ENCODE measurements around the gene PPFIA1. TPM values are rescaled to one million over a fixed set of nuclear protein-coding genes. Genes with fewer than 3 reads are reported as not detected.

PPFIA1 gene
- polyA plus RNA-seq, 1 donor from 2014 or later = 13.7 TPM

DNA sequence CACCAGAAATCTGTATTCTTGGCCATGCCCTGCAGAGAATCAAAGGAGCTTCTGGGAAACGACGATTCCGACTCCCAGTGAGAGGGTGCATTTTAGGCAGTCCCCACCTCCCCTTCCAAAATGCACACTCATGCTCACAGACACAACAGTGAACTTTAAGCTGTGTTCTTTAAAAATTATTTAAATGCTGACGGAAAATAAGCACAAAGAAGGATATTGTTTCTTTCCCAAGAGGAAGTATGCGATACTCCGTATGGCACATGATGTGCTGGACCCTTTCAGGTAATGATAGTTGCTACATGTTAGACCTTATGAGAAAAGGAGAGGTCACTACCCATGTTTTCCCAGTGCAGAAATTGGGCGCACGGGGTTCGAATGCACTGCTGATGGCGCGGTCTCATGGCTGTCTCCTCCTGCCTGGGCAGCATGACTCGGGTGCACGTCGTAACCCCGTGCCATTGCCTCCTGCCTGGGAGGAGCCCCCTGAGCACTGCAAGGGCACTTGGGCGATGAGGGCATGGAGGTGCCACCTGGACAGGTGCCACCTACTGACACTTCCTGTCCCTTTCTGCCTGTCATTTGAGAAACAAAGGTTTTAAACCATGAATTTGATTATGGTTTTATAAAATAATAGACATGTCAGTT is 64.0 kb downstream of the PPFIA1 start:
- no peak overlapping the region for H3K4me3 Mint-ChIP-seq
- peaks cover 12% of the 10 kb centered on the region for H3K36me3 Mint-ChIP-seq
- H3K27ac Mint-ChIP-seq = no peak overlapping the region
- H3K4me1 Mint-ChIP-seq = no peaks in the 10 kb centered on the region
- H3K9me3 Mint-ChIP-seq = no peaks in the 10 kb centered on the region
- no peaks in the 10 kb centered on the region for H3K27me3 Mint-ChIP-seq

DNA sequence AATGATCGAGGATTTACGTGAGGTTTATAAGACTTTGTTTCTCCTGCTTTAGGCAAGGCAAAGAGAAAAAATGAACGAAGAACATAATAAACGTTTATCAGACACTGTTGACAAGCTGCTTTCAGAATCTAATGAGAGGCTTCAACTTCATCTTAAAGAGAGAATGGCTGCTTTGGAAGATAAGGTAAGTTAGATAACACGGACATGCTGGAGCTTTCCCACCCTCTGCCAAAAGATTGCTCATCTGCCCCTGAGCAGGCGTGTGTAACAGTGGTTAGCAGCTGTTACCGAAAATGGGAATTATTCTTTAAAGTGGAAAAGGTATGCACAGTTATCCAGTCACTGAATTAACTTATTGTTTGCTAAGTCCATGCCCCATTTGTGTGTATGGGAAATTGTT is 65.0 kb downstream of the PPFIA1 start:
- Mint-ChIP-seq H3K27ac (no peak overlapping the region), H3K27me3 (no peaks in the 10 kb centered on the region), H3K36me3 (peaks cover 12% of the 10 kb centered on the region), H3K4me3 (no peak overlapping the region), H3K9me3 (no peaks in the 10 kb centered on the region), H3K4me1 (no peaks in the 10 kb centered on the region)

DNA sequence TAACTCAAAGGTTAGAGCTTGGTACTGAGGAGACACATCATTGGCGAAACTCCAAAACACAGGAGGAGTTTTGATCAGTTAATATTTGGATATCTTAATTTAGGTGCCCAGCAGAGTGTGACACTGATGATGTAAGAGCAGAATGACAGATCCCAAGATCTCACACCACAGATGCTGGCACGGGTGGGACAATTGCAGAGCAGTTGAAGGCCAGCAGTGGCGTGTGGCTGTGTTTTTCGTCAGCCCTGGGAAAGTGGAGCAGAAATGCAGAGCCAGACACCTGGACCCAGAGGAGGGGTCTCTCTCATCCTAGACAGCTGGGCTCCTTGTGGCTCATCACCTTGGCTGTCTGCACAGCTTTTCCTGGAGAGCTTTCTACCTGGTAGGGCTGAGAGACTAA is 68.1 kb downstream of the PPFIA1 start:
- Mint-ChIP-seq H3K27ac (no peak overlapping the region), H3K36me3 (peaks cover 14% of the 10 kb centered on the region)

DNA sequence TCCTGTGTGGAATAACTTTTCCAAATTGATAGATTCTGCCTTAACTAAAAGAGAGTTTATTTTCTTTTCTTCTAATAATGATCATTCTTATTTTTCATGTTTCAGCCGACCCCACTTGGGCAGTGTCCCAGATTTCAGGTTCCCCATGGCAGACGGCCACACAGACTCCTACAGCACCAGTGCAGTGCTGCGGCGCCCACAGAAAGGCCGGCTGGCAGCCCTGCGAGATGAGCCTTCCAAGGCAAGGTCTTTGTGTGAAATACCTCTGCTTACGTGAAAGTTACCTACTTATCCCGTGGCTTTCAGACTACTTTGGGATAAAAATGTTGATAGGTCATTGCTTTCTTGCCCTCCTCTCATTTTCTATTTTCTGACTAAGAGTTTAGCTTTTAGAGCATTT is 68.6 kb downstream of the PPFIA1 start:
- Mint-ChIP-seq H3K27me3 (no peaks in the 10 kb centered on the region), H3K36me3 (peaks cover 9% of the 10 kb centered on the region), H3K27ac (no peak overlapping the region), H3K9me3 (no peaks in the 10 kb centered on the region), H3K4me3 (no peak overlapping the region), H3K4me1 (no peaks in the 10 kb centered on the region)

More for the DNA sequence above, 68.1 kb downstream of the PPFIA1 start:
- Mint-ChIP-seq H3K9me3 (no peaks in the 10 kb centered on the region), H3K4me3 (no peak overlapping the region), H3K27me3 (no peaks in the 10 kb centered on the region), H3K4me1 (no peaks in the 10 kb centered on the region)

DNA sequence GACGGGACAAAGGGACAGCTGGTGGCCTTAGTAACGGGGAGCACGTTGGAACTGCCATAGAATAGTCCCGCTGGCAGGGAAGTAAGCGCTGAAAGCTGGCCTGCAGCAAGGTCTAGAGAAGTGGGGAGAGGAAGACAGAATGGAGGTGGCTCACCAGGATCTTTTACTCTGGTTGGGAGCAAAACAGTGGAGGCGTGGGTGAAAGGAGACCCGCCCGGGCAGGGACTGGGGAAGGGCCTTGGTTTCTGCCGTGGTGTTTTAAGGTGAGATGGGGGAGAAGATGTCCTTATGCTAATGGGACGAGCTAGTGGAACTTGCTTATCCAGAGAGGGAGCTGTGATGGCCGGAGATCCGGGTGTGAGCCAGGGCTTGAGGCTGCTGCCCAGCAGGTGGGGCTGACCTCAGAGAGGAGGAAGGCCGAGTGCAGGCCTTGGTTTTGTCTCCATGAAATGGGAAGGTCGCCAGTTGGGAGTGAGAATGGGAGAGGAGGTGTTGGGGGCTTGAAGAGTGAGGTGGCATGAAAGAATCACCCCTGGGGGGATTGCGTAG is 71.5 kb downstream of the PPFIA1 start:
- Mint-ChIP-seq H3K4me1 (no peaks in the 10 kb centered on the region), H3K4me3 (no peak overlapping the region), H3K27me3 (no peaks in the 10 kb centered on the region), H3K36me3 (peaks cover 7% of the 10 kb centered on the region), H3K9me3 (no peaks in the 10 kb centered on the region), H3K27ac (no peak overlapping the region)

DNA sequence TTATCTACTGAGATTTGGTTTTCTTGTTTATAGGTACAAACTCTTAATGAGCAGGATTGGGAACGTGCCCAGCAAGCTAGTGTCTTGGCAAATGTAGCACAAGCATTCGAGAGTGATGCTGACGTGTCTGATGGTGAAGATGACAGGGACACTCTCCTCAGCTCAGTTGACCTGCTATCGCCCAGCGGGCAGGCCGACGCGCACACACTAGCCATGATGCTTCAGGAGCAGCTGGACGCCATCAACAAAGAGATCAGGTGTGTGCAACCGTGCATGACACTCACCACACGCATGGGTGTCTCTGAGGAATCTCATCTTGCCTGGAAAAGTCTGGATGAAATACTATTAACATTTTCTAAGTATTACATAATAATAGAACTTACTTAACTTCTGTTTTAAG is 73.1 kb downstream of the PPFIA1 start:
- H3K9me3 Mint-ChIP-seq = no peaks in the 10 kb centered on the region
- no peaks in the 10 kb centered on the region for H3K4me1 Mint-ChIP-seq
- peaks cover 7% of the 10 kb centered on the region for H3K36me3 Mint-ChIP-seq
- no peak overlapping the region for H3K27ac Mint-ChIP-seq
- H3K27me3 Mint-ChIP-seq = no peaks in the 10 kb centered on the region
- H3K4me3 Mint-ChIP-seq = no peak overlapping the region

- no peaks in the 10 kb centered on the region for H3K4me1 Mint-ChIP-seq
- no peak overlapping the region for H3K27ac Mint-ChIP-seq
- no peaks in the 10 kb centered on the region for H3K27me3 Mint-ChIP-seq
- H3K36me3 Mint-ChIP-seq = peaks cover 6% of the 10 kb centered on the region
- no peak overlapping the region for H3K4me3 Mint-ChIP-seq
- H3K9me3 Mint-ChIP-seq = no peaks in the 10 kb centered on the region
Measured at GRCh38 chr11:70348191-70348590, 77.7 kb downstream of the PPFIA1 start.

- Mint-ChIP-seq H3K4me1 (no peaks in the 10 kb centered on the region), H3K4me3 (no peak overlapping the region), H3K27me3 (no peaks in the 10 kb centered on the region), H3K9me3 (no peaks in the 10 kb centered on the region), H3K36me3 (peaks cover 6% of the 10 kb centered on the region), H3K27ac (no peak overlapping the region)
Measured at GRCh38 chr11:70348608-70349007, 78.1 kb downstream of the PPFIA1 start.

DNA sequence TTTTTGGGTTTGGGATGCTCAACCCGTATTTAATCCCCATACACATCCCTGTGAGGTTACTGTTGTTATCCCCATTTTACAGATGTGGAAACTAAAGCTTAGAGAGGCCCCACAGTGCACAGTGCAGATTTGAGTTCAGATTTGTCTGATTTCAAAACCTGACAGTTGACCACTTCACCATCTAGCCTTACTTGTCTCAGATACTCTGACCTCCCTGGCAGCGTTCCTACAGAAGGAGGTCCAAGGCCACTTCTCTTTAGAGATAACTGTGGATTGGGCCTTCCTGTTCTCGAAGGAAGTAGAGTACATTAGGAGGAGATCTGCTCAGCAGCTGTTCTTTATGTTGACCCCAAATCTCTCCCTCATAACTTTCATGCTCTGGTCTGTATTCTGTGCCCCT is 81.2 kb downstream of the PPFIA1 start:
- Mint-ChIP-seq H3K36me3 (peaks cover 8% of the 10 kb centered on the region), H3K4me3 (no peak overlapping the region), H3K27me3 (no peaks in the 10 kb centered on the region), H3K27ac (no peak overlapping the region), H3K4me1 (no peaks in the 10 kb centered on the region), H3K9me3 (no peaks in the 10 kb centered on the region)

DNA sequence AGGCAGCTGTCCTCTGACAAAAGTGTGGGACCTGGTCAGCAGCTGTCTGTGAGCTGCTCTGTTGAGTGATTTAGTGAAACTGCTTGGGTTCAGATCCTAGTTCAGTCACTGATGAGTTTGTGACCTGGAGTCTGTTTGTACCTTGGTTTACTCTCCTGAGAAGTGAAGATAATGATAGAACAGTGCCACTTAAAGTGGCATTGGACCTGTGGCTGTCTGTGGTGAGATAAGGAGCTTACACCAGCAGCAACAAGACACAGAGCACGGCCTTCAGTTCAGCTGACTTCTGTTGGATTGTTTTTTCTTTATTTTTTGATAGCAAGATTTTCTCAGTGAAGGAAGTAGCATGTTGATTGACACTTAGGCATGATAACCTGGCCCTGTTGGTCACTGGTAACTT is 81.6 kb downstream of the PPFIA1 start:
- Mint-ChIP-seq H3K27ac (no peak overlapping the region), H3K9me3 (no peaks in the 10 kb centered on the region), H3K4me3 (no peak overlapping the region)

GRCh38 chr11:70352601-70353000 is 82.1 kb downstream of the PPFIA1 start:
- no peak overlapping the region for H3K4me3 Mint-ChIP-seq
- no peak overlapping the region for H3K27ac Mint-ChIP-seq
- H3K9me3 Mint-ChIP-seq = no peaks in the 10 kb centered on the region
- H3K27me3 Mint-ChIP-seq = no peaks in the 10 kb centered on the region
- peaks cover 6% of the 10 kb centered on the region for H3K36me3 Mint-ChIP-seq
- H3K4me1 Mint-ChIP-seq = no peaks in the 10 kb centered on the region

More for the DNA sequence above, 81.6 kb downstream of the PPFIA1 start:
- Mint-ChIP-seq H3K27me3 (no peaks in the 10 kb centered on the region), H3K36me3 (peaks cover 8% of the 10 kb centered on the region), H3K4me1 (no peaks in the 10 kb centered on the region)

GRCh38 chr11:70353329-70353728 is 82.8 kb downstream of the PPFIA1 start:
- peaks cover 6% of the 10 kb centered on the region for H3K36me3 Mint-ChIP-seq
- no peaks in the 10 kb centered on the region for H3K4me1 Mint-ChIP-seq
- H3K27me3 Mint-ChIP-seq = no peaks in the 10 kb centered on the region
- H3K27ac Mint-ChIP-seq = peak overlapping the region in 1 of 3 donors; percentile 16
- no peaks in the 10 kb centered on the region for H3K9me3 Mint-ChIP-seq
- no peak overlapping the region for H3K4me3 Mint-ChIP-seq

- Mint-ChIP-seq H3K36me3 (peaks cover 6% of the 10 kb centered on the region), H3K9me3 (no peaks in the 10 kb centered on the region), H3K4me3 (no peak overlapping the region), H3K27ac (no peak overlapping the region), H3K4me1 (no peaks in the 10 kb centered on the region), H3K27me3 (no peaks in the 10 kb centered on the region)
Measured at GRCh38 chr11:70353900-70354568, 83.5 kb downstream of the PPFIA1 start.

DNA sequence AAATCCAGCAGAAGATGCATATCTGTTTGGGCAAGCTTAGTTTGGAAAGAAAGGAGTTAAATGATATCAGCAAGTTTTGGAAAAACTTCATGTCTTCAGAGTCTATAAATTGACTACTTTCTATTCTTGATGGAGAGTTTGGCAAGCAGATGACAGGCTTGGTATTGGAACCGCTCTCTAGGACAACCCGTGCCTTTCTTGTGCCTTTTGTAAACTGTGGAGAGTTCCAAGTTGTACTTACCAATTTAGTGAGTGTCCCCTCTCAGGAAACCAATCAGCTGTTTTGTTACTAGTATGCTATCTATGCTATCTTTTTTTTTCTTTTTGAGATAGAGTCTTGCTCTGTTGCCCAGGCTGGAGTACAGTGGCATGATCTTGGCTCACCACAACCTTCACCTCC is 84.1 kb downstream of the PPFIA1 start:
- peaks cover 9% of the 10 kb centered on the region for H3K36me3 Mint-ChIP-seq
- H3K27ac Mint-ChIP-seq = no peak overlapping the region
- no peak overlapping the region for H3K4me3 Mint-ChIP-seq
- no peaks in the 10 kb centered on the region for H3K9me3 Mint-ChIP-seq
- no peaks in the 10 kb centered on the region for H3K4me1 Mint-ChIP-seq
- no peaks in the 10 kb centered on the region for H3K27me3 Mint-ChIP-seq

GRCh38 chr11:70358753-70359152 is 88.3 kb downstream of the PPFIA1 start:
- H3K36me3 Mint-ChIP-seq = peaks cover 13% of the 10 kb centered on the region
- no peaks in the 10 kb centered on the region for H3K9me3 Mint-ChIP-seq
- no peaks in the 10 kb centered on the region for H3K27me3 Mint-ChIP-seq
- H3K4me3 Mint-ChIP-seq = no peak overlapping the region
- no peaks in the 10 kb centered on the region for H3K4me1 Mint-ChIP-seq
- H3K27ac Mint-ChIP-seq = no peak overlapping the region

All from IgD-negative memory B cell (primary cell).